IPS-20b (cell line): Measurements from ENCODE around the gene FHOD3.
"Not testable (repeated sequence)": the region's sequence is repeated elsewhere in the genome, so short reads cannot be mapped to it uniquely, and the experiment has no call there.

Source experiments
- H3K27ac ChIP-seq: one replicate; pipeline ENCODE4 v1.5.1; 2013; ENCODE audit warnings: low read length
- H3K27me3 ChIP-seq: 2 replicates; pipeline ENCODE4 v1.6.1; 2013; ENCODE audit warnings: mild to moderate bottlenecking, low read length, inconsistent platforms; ENCODE audit not compliant: insufficient read depth
- H3K36me3 ChIP-seq: 2 replicates; pipeline ENCODE4 v1.6.1; 2013; ENCODE audit warnings: low read depth, mild to moderate bottlenecking, inconsistent platforms, low read length, moderate library complexity; ENCODE audit not compliant: insufficient read depth
- H3K4me1 ChIP-seq: 2 replicates; pipeline ENCODE4 v1.6.1; 2013; ENCODE audit warnings: mild to moderate bottlenecking, control low read depth, inconsistent platforms, low read length, moderate library complexity; ENCODE audit not compliant: insufficient read depth
- H3K4me3 ChIP-seq: 2 replicates; pipeline ENCODE4 v1.5.1; 2013; ENCODE audit warnings: mild to moderate bottlenecking, low read length, inconsistent platforms
- H3K9ac ChIP-seq: 2 replicates; pipeline ENCODE4 v1.6.1; 2013; ENCODE audit warnings: low read depth, mild to moderate bottlenecking, inconsistent platforms, low read length, moderate library complexity
- H3K9me3 ChIP-seq: 2 replicates; pipeline ENCODE4 v1.6.1; 2013; ENCODE audit warnings: mild to moderate bottlenecking, low read depth, low read length, inconsistent platforms; ENCODE audit not compliant: insufficient read depth

The FHOD3 gene

DNA sequence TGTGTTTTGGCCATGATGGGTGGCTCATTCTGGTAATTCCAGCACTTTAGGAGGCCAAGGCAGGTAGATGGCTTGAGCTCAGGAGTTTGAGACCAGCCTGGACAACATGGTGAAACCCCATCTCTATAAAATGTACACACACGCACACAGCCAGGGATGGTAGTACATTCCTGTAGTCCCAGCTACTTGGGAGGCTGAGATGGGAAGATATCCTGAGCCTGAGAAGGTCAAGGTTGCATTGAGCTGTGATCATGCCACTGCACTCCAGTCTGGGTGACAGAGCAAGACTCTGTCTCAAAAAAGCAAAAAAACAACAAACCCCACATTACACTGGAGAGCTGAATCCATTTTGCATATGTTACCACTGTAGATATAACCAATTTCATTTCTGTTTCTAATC is 423.8 kb downstream of the FHOD3 start:
- not testable (repeated sequence) for H3K4me1 ChIP-seq, H3K9me3 ChIP-seq, H3K4me3 ChIP-seq, H3K27ac ChIP-seq, H3K27me3 ChIP-seq, H3K9ac ChIP-seq, H3K36me3 ChIP-seq

DNA sequence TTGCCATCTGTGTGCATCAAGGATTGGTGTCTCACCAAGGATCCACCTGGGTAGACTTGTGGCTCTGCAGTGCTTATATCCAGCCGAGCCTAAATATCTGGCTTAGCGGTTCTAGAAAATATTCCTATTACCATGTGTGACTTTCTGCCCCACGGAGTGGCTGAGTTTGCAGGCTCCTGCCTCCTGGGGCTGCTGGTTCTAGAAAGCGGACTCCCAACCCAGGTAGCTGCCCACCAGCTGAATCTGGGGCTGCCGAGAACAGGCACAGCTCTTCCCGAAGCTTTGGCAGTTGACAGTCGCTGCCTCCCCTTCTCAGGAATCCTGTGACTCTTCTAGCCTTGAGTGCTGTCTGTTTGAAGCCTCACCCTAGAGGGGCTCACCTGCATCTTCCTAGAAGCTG is 426.7 kb downstream of the FHOD3 start:
- Histone ChIP-seq H3K4me3 (no peak overlapping the region), H3K9ac (no peak overlapping the region), H3K27me3 (no peaks in the 10 kb centered on the region), H3K27ac (no peak overlapping the region), H3K9me3 (no peaks in the 10 kb centered on the region), H3K4me1 (no peaks in the 10 kb centered on the region), H3K36me3 (no peaks in the 10 kb centered on the region)

DNA sequence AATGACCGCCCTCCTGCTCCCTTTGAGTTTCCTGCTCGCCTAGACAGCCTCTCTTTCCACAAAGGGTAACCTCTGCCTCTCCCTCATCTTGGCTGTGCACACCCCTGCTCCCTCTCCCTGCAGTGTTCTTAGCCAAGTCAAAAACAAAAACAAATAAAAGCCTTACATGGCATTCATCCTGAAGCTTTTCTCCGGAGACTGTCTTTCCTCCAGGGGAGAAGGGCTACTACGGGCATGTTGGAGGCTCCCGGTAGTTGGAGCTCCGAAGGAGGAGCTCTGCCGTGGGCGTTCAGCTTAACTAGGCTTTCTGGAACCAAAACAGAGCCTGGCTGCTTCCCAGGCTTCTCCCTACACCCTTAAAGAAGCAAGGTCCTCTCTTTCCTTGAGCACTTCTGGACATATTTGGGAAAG is 427.1 kb downstream of the FHOD3 start:
- H3K9me3 ChIP-seq: no peaks in the 10 kb centered on the region
- no peak overlapping the region for H3K27ac ChIP-seq
- H3K4me1 ChIP-seq: no peaks in the 10 kb centered on the region
- H3K36me3 ChIP-seq: no peaks in the 10 kb centered on the region
- H3K27me3 ChIP-seq: no peaks in the 10 kb centered on the region
- no peak overlapping the region for H3K4me3 ChIP-seq
- H3K9ac ChIP-seq: no peak overlapping the region

DNA sequence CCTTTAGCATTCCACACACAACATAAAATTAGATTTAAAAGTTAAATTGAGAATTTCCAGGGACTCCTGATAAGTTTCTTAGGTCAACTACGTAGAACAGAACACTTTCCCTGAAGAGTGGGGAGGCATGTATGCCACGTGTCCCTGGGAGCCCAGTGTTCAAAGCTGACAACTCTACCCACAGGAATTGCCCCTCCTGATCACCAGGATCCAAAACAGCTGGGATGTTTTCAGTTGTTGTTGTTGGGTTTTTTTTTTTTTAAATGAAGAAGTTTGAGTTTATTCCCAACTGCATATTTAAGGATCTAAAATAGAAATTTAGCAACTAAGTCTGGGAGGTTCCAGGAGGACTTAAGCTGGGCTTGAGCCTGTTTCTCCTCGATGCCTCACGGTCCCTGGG is 430.8 kb downstream of the FHOD3 start:
- no peak overlapping the region for H3K4me3 ChIP-seq
- H3K4me1 ChIP-seq: no peaks in the 10 kb centered on the region
- H3K36me3 ChIP-seq: peaks cover 18% of the 10 kb centered on the region; the same call in 1 of the 2 replicates
- H3K27ac ChIP-seq: no peak overlapping the region
- H3K9me3 ChIP-seq: peaks cover 24% of the 10 kb centered on the region
- H3K27me3 ChIP-seq: no peaks in the 10 kb centered on the region
- H3K9ac ChIP-seq: no peak overlapping the region

DNA sequence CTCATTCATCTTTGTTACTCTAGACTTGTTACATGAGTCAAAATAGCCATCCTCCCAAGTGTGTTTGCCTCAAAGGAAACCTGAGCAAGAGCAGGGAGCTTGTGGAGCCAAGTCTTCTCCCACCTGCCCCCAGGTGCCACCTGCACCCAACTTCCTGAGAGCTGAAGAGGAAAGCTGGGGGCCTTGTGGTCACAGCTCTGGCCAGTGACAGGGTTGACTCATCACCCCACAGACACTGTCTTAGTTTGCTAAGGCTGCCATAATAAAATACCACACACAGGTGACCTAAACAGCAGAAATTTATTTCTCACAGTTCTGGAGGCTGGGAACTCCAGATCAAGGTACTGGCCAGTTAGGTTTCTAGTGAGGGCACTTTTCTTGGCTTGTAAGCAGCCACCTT is 431.7 kb downstream of the FHOD3 start:
- peaks cover 24% of the 10 kb centered on the region for H3K9me3 ChIP-seq
- no peak overlapping the region for H3K4me3 ChIP-seq
- no peaks in the 10 kb centered on the region for H3K4me1 ChIP-seq
- no peak overlapping the region for H3K9ac ChIP-seq
- no peaks in the 10 kb centered on the region for H3K27me3 ChIP-seq
- no peak overlapping the region for H3K27ac ChIP-seq
- H3K36me3 ChIP-seq: peaks cover 18% of the 10 kb centered on the region; the same call in 1 of the 2 replicates

DNA sequence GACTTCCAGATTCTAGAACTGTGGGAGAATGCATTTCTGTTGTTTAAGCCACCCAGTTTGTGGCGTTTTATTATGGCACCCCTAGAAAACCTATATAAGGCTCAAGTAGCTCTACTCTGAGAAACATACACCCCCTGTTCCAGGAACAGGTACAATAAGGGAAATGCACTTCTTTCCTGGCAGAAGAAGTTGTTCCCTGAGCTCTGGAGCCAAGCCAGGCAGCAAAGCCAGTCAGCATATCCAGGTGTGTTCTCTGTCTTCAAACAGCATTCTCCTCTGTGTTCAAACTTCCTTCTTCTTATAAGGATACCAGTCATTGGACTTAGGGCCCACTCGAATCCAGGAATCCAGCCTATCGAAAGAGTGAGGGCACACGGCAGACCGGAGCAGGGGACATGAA is 434.8 kb downstream of the FHOD3 start:
- no peak overlapping the region for H3K4me3 ChIP-seq
- peaks cover 18% of the 10 kb centered on the region; the same call in 1 of the 2 replicates for H3K36me3 ChIP-seq
- no peaks in the 10 kb centered on the region for H3K27me3 ChIP-seq
- peaks cover 24% of the 10 kb centered on the region for H3K9me3 ChIP-seq
- H3K9ac ChIP-seq: no peak overlapping the region
- no peak overlapping the region for H3K27ac ChIP-seq
- no peaks in the 10 kb centered on the region for H3K4me1 ChIP-seq

DNA sequence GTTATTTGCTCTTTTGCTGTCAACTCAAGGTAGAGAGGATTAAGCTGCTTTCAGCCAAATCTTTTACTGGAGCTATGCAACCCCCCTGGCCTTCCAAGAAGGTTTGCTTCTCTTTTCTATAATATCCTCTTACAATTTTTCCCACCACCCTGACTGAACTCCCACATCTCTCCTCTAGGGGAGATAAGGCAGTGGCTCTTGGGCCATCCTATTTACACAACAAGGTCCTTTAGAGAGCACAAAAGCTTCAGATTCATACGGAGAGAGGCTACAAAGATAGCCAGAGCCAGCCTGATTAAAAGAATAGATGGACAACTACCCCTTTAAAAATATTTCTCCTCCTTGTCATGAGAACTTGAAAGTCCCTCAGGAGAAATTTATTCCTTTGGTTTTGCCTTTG is 435.6 kb downstream of the FHOD3 start:
- Histone ChIP-seq H3K4me1 (no peaks in the 10 kb centered on the region), H3K27me3 (no peaks in the 10 kb centered on the region), H3K9me3 (peaks cover 24% of the 10 kb centered on the region), H3K9ac (no peak overlapping the region), H3K4me3 (no peak overlapping the region), H3K27ac (no peak overlapping the region), H3K36me3 (peaks cover 18% of the 10 kb centered on the region; the same call in 1 of the 2 replicates)

DNA sequence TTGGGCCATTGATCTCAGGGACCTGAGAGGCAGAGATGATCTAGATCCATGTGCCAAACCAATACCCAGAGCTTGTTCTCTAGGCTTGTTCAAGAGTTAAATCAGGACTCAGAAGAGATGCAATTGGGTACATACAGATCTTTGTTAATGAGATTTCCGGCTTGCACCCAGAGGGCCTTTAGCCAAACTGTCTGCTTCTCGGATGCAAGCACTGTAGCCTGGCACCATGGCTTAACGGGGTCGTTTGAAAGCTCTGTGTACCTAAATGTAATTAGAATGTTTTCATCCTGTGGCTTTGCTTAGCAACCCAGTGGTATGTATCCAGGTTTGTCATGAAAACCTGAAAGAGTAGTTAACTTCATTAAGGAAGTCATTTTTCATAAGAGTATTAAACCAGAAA is 437.1 kb downstream of the FHOD3 start:
- no peak overlapping the region for H3K27ac ChIP-seq
- peaks cover 18% of the 10 kb centered on the region; the same call in 1 of the 2 replicates for H3K36me3 ChIP-seq

DNA sequence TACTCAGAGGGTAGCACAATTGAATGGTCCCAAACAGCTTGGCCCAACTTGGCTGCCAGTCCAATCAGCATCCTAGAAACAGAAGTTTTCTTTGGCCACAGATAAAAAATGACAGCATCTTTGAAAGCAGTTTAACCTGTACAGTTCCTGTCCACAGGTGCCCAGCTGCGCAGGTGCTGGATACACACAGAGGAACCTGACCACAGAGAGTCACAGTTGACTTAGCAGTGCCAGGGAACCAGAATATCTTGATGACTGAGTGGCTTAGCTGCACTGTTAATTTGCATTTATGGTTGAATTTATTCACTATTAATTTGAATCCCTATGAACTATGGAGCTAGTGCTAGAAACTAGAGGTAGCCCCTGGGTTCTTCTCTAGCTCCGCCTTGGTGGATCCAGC is 437.6 kb downstream of the FHOD3 start:
- no peaks in the 10 kb centered on the region for H3K4me1 ChIP-seq
- no peaks in the 10 kb centered on the region for H3K27me3 ChIP-seq
- H3K9ac ChIP-seq: no peak overlapping the region
- peaks cover 24% of the 10 kb centered on the region for H3K9me3 ChIP-seq
- no peak overlapping the region for H3K4me3 ChIP-seq
- peaks cover 18% of the 10 kb centered on the region; the same call in 1 of the 2 replicates for H3K36me3 ChIP-seq
- H3K27ac ChIP-seq: no peak overlapping the region

More for the DNA sequence above, 437.1 kb downstream of the FHOD3 start:
- no peaks in the 10 kb centered on the region for H3K27me3 ChIP-seq
- peaks cover 24% of the 10 kb centered on the region for H3K9me3 ChIP-seq
- H3K4me1 ChIP-seq: no peaks in the 10 kb centered on the region
- H3K9ac ChIP-seq: no peak overlapping the region
- no peak overlapping the region for H3K4me3 ChIP-seq

DNA sequence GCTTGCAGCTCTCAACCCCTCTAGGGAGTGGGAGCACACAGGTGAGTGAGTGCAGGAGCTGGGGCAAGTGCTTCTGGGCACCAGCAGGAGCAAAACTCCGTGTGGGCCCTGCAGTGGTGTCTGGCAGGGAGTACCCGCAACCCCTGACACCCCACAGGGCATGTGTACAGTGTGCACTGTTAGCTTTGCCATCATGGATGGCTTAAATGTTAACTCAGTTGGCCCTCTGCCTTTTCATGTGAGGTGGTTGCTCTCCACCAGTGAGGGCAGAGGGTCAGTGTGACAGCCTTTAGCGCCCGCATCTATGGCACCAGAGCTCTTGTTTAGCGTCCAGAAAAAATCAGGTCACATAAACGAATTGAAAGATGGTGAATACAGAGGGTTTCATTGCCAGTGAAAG is 438.6 kb downstream of the FHOD3 start:
- Histone ChIP-seq H3K27me3 (no peaks in the 10 kb centered on the region), H3K4me1 (no peaks in the 10 kb centered on the region), H3K4me3 (no peak overlapping the region), H3K9me3 (peaks cover 21% of the 10 kb centered on the region), H3K9ac (no peak overlapping the region), H3K36me3 (peaks cover 14% of the 10 kb centered on the region; the same call in 1 of the 2 replicates), H3K27ac (no peak overlapping the region)

DNA sequence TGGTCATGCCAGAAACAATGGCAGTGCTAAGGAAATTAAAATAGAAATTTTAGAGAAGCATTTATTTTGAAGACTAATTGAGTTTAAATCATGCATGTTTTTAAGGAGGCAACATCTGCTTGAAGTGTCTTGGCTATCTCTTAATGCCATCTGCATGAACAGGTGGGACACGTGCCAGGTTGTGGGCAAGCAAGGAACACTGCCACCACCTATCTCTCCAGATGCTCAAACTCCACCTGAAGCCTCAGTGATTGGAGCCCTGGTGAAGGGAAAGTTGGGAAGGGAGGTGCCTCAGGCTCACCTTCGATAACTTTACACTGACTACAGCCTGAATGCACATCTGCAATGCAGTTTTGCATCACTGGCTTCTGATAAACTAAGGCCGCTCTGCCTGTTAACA is 439.8 kb downstream of the FHOD3 start:
- Histone ChIP-seq H3K27me3 (no peaks in the 10 kb centered on the region), H3K4me1 (no peaks in the 10 kb centered on the region)

DNA sequence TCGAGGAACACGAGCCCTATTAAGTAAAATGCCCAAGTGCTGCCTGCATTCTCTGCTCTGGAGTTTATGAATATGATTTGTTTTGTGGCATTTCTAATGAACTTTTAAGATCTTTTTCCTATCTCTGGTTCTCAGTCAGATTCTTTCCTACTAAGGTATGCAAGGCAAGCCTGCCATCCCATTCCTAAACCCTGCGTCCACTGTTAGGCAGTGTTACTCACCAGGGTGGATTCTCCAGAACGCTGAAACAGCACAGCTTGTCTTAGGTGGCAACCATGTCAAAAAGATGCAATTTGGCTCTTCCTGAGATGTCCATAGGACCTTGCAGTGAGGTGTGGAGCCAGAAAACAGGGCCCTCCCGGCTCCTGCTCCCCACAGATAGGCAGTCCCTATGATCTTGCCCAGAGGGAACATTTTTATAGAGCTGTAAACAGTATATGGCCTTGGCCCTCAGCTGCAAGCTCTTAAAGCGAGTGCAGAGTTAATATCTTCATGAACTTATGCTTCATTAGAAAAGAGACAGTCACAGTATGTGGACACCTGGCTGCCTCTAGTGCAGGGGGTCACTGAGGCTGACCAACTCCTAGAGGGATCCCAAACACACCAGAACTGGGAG is 446.9 kb downstream of the FHOD3 start:
- Histone ChIP-seq H3K4me3 (no peak overlapping the region), H3K9me3 (no peaks in the 10 kb centered on the region), H3K27me3 (no peaks in the 10 kb centered on the region), H3K9ac (no peak overlapping the region), H3K4me1 (no peaks in the 10 kb centered on the region), H3K36me3 (0 out of 2 replicates have a peak, but pooled peaks cover 2% of the 10 kb centered on the region), H3K27ac (no peak overlapping the region)

More for the DNA sequence above, 439.8 kb downstream of the FHOD3 start:
- Histone ChIP-seq H3K27ac (no peak overlapping the region), H3K36me3 (peaks cover 2% of the 10 kb centered on the region; the same call in 1 of the 2 replicates), H3K4me3 (no peak overlapping the region), H3K9ac (no peak overlapping the region), H3K9me3 (peaks cover 9% of the 10 kb centered on the region; the same call in 1 of the 2 replicates)
